HepG2 (cell line): ENCODE measurements around the gene NACC2. TPM values are rescaled to one million over a fixed set of nuclear protein-coding genes. Genes with fewer than 3 reads are reported as not detected.

Source experiments
- AFF4 ChIP-seq: sonication (generic); formaldehyde crosslinking; IDR thresholded peaks from 2 replicates; pipeline ENCODE4 v1.4.0; 2020; ENCODE audit warnings: missing genetic modification reagents
- CHD4 ChIP-seq: fragments of 200-600 bp; sonication (generic); IDR thresholded peaks from 2 replicates; pipeline ENCODE4 v1.7.0; 2017; ENCODE audit warnings: mild to moderate bottlenecking, low read length, borderline replicate concordance
- DR1 ChIP-seq: sonication (generic); formaldehyde crosslinking; IDR thresholded peaks from 2 replicates; pipeline ENCODE4 v1.8.0; 2021; ENCODE audit warnings: mild to moderate bottlenecking, missing genetic modification reagents, inconsistent platforms
- ISL2 ChIP-seq: sonication (generic); formaldehyde crosslinking; IDR thresholded peaks from 2 replicates; pipeline ENCODE4 v1.5.0; 2020; ENCODE audit warnings: missing genetic modification reagents
- KDM2A ChIP-seq: sonication (generic); formaldehyde crosslinking; IDR thresholded peaks from 2 replicates; pipeline ENCODE4 v1.4.0; 2020; ENCODE audit warnings: low read depth, missing genetic modification reagents, borderline replicate concordance
- MZF1 ChIP-seq: sonication (generic); formaldehyde crosslinking; IDR thresholded peaks from 2 replicates; pipeline ENCODE4 v1.8.1; 2023; ENCODE audit warnings: mild to moderate bottlenecking, missing genetic modification reagents, borderline replicate concordance
- NFATC3 ChIP-seq: sonication (generic); formaldehyde crosslinking; IDR thresholded peaks from 2 replicates; pipeline ENCODE4 v1.5.1; 2020; ENCODE audit warnings: mild to moderate bottlenecking, missing genetic modification reagents
- PLSCR1 ChIP-seq: sonication (generic); formaldehyde crosslinking; IDR thresholded peaks from 2 replicates; pipeline ENCODE4 v1.5.0; 2020; ENCODE audit warnings: missing genetic modification reagents, mild to moderate bottlenecking, borderline replicate concordance
- SKI ChIP-seq: fragments of 450-650 bp; IDR thresholded peaks from one replicate; pipeline ENCODE4 v1.6.1; 2018; ENCODE audit warnings: mild to moderate bottlenecking; ENCODE audit not compliant: partially characterized antibody
- ZFX ChIP-seq: sonication (generic); formaldehyde crosslinking; IDR thresholded peaks from 2 replicates; pipeline ENCODE4 v1.4.0; 2020; ENCODE audit warnings: mild to moderate bottlenecking, low read depth, missing genetic modification reagents, moderate library complexity
- ZNF10 ChIP-seq: sonication (generic); formaldehyde crosslinking; IDR thresholded peaks from 2 replicates; pipeline ENCODE4 v1.4.0; 2020; ENCODE audit warnings: mild to moderate bottlenecking, low read depth, missing genetic modification reagents, borderline replicate concordance
- ZNF441 ChIP-seq: sonication (generic); formaldehyde crosslinking; IDR thresholded peaks from 2 replicates; pipeline ENCODE4 v1.7.0; 2021; ENCODE audit warnings: missing genetic modification reagents, borderline replicate concordance
- ZNF512 ChIP-seq: sonication (generic); formaldehyde crosslinking; IDR thresholded peaks from 2 replicates; pipeline ENCODE4 v1.4.0; 2020; ENCODE audit warnings: mild to moderate bottlenecking, missing genetic modification reagents
- ZNF564 ChIP-seq: sonication (generic); formaldehyde crosslinking; IDR thresholded peaks from 2 replicates; pipeline ENCODE4 v1.8.1; 2023; ENCODE audit warnings: mild to moderate bottlenecking, missing genetic modification reagents
- ZNF614 ChIP-seq: IDR thresholded peaks from 2 replicates; pipeline ENCODE4 v1.6.1; 2018; ENCODE audit warnings: missing biosample characterization, missing genetic modification reagents, inconsistent platforms, borderline replicate concordance
- polyA plus RNA-seq, 8 experiments: library from polyadenylated mRNA; depleted of rRNA in 3 of 8; stranded (reverse) in 7 of 8; unstranded in 1 of 8; fragments of >200 nt; fragmentation: Illumina TruSeq in 4 of 8; extraction: Trizol in 4 of 8; gene quantifications; 2 replicates each; pipeline versions ENCODE4 v1.2.1 to v1.2.3, GENCODE V29; 2011 to 2016; ENCODE audit warnings: low read depth in 4 of 8, missing spikeins in 1 of 8, mixed read lengths in 1 of 8; ENCODE audit not compliant: insufficient read depth in 1 of 8
- total RNA-seq, 5 experiments: library from RNA; depleted of rRNA; stranded (reverse); fragments of >200 nt; fragmentation: Illumina TruSeq; extraction: Trizol; gene quantifications; 2 replicates each; pipeline ENCODE4 v1.2.3, GENCODE V29; 2016; ENCODE audit warnings: low read depth in 1 of 5
- TF ChIP-seq, protein P1 (sequence below): sonication (generic); formaldehyde crosslinking; IDR thresholded peaks from 2 replicates; pipeline ENCODE4 v1.9.0; 2022; ENCODE audit warnings: low read depth, missing genetic modification reagents

Gene NACC2
- total and polyA plus RNA-seq, 2 of the 13 experiments (the other 11 are each of a cell fraction or from before 2014, with no cell fraction given) = 5.9 to 12.3 TPM

- TF ChIP-seq, protein P1, sequence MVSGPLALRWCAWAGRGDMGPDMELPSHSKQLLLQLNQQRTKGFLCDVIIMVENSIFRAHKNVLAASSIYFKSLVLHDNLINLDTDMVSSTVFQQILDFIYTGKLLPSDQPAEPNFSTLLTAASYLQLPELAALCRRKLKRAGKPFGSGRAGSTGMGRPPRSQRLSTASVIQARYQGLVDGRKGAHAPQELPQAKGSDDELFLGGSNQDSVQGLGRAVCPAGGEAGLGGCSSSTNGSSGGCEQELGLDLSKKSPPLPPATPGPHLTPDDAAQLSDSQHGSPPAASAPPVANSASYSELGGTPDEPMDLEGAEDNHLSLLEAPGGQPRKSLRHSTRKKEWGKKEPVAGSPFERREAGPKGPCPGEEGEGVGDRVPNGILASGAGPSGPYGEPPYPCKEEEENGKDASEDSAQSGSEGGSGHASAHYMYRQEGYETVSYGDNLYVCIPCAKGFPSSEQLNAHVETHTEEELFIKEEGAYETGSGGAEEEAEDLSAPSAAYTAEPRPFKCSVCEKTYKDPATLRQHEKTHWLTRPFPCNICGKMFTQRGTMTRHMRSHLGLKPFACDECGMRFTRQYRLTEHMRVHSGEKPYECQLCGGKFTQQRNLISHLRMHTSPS (CRISPR knock-in tag) = no peak
- TF ChIP-seq DR1 (CRISPR knock-in tag) = no peak
- no peak for TF ChIP-seq PLSCR1
- TF ChIP-seq SKI = peak; percentile 32
- TF ChIP-seq AFF4 (CRISPR knock-in tag) = no peak
- peak; percentile 87 for TF ChIP-seq ZFX (CRISPR knock-in tag)
- TF ChIP-seq ZNF10 (CRISPR knock-in tag) = no peak
- no peak for TF ChIP-seq CHD4
- TF ChIP-seq ZNF441 (CRISPR knock-in tag) = no peak; the same call in 1 of the 2 replicates
- TF ChIP-seq ZNF614 (CRISPR knock-in tag) = peak; percentile 50; the same call in 1 of the 2 replicates
- no peak for TF ChIP-seq NFATC3 (CRISPR knock-in tag)
- peak; percentile 89 for TF ChIP-seq ZNF564
- no peak for TF ChIP-seq ZNF512 (CRISPR knock-in tag)
- TF ChIP-seq KDM2A (CRISPR knock-in tag) = peak; percentile 65
- no peak for TF ChIP-seq MZF1 (CRISPR knock-in tag)
- no peak; the same call in none of the 2 replicates for TF ChIP-seq ISL2 (CRISPR knock-in tag)
These were observed 102.3 kb downstream of the NACC2 start (continued) for GRCh38 chr9:135992486-135993408.
